Measurements from ENCODE around the gene EHMT2.

- TF ChIP-seq CTCF (IDR thresholded peaks at IDR 0.05; ENCODE audit: insufficient read depth, low read depth, low read length) = no peak
- no peak for TF ChIP-seq EZH2 (IDR thresholded peaks at IDR 0.05; ENCODE audit: insufficient read depth, low read length)
Observed at GRCh38 chr6:31907158-31907813, 9.8 kb upstream of the EHMT2 start.

Measured in astrocyte (in vitro differentiated cells and primary cell).